HepG2 (cell line): ENCODE measurements around the gene NSMF. TPM values are rescaled to one million over a fixed set of nuclear protein-coding genes. Genes with fewer than 3 reads are reported as not detected.
A peak's percentile ranks its signal among the peaks of the same experiment; 100 is the strongest.

Source experiments
- SKIL ChIP-seq: sonication (generic); formaldehyde crosslinking; IDR thresholded peaks from 2 replicates; pipeline ENCODE4 v1.8.0; 2022; ENCODE audit warnings: missing genetic modification reagents, mild to moderate bottlenecking, moderate library complexity, borderline replicate concordance
- polyA plus RNA-seq, 8 experiments: library from polyadenylated mRNA; depleted of rRNA in 3 of 8; stranded (reverse) in 7 of 8; unstranded in 1 of 8; fragments of >200 nt; fragmentation: Illumina TruSeq in 4 of 8; extraction: Trizol in 4 of 8; gene quantifications; 2 replicates each; pipeline versions ENCODE4 v1.2.1 to v1.2.3, GENCODE V29; 2011 to 2016; ENCODE audit warnings: low read depth in 4 of 8, missing spikeins in 1 of 8, mixed read lengths in 1 of 8; ENCODE audit not compliant: insufficient read depth in 1 of 8
- total RNA-seq, 5 experiments: library from RNA; depleted of rRNA; stranded (reverse); fragments of >200 nt; fragmentation: Illumina TruSeq; extraction: Trizol; gene quantifications; 2 replicates each; pipeline ENCODE4 v1.2.3, GENCODE V29; 2016; ENCODE audit warnings: low read depth in 1 of 5
- TF ChIP-seq, protein P1 (sequence below): sonication (generic); formaldehyde crosslinking; IDR thresholded peaks from 2 replicates; pipeline ENCODE4 v1.4.0; 2020; ENCODE audit warnings: missing genetic modification reagents; ENCODE audit errors: not compliant biosample characterization
- TF ChIP-seq, protein P2 (sequence below): sonication (generic); formaldehyde crosslinking; IDR thresholded peaks from 2 replicates; pipeline ENCODE4 v1.9.0; 2022; ENCODE audit warnings: missing genetic modification reagents, mild to moderate bottlenecking, borderline replicate concordance

Gene NSMF
- total and polyA plus RNA-seq, 2 of the 13 experiments (the other 11 are each of a cell fraction or from before 2014, with no cell fraction given) = 44.3 to 183 TPM

GRCh38 chr9:137479892-137480685 lies 21.0 kb upstream of the NSMF start (continued):
- TF ChIP-seq, protein P1, sequence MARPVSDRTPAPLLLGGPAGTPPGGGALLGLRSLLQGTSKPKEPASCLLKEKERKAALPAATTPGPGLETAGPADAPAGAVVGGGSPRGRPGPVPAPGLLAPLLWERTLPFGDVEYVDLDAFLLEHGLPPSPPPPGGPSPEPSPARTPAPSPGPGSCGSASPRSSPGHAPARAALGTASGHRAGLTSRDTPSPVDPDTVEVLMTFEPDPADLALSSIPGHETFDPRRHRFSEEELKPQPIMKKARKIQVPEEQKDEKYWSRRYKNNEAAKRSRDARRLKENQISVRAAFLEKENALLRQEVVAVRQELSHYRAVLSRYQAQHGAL (CRISPR knock-in tag) = no peak
- TF ChIP-seq SKIL (CRISPR knock-in tag) = no peak
- TF ChIP-seq, protein P2, sequence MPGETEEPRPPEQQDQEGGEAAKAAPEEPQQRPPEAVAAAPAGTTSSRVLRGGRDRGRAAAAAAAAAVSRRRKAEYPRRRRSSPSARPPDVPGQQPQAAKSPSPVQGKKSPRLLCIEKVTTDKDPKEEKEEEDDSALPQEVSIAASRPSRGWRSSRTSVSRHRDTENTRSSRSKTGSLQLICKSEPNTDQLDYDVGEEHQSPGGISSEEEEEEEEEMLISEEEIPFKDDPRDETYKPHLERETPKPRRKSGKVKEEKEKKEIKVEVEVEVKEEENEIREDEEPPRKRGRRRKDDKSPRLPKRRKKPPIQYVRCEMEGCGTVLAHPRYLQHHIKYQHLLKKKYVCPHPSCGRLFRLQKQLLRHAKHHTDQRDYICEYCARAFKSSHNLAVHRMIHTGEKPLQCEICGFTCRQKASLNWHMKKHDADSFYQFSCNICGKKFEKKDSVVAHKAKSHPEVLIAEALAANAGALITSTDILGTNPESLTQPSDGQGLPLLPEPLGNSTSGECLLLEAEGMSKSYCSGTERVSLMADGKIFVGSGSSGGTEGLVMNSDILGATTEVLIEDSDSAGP (CRISPR knock-in tag) = 0 out of 2 replicates have a peak, but pooled peaks have one; percentile 26
- TF ChIP-seq, all 625 proteins: peak for 5
